Measurements from ENCODE around the gene BCKDHA. TPM values are rescaled to one million over a fixed set of nuclear protein-coding genes. Genes with fewer than 3 reads are reported as not detected.
"Not testable (repeated sequence)": the region's sequence is repeated elsewhere in the genome, so short reads cannot be mapped to it uniquely, and the experiment has no call there.

The BCKDHA gene
- total RNA-seq, 8 experiments from 2014 or later, result 17.8 to 46.4 (median 35.4) TPM

GRCh38 chr19:41399525-41399924, 1.9 kb downstream of the BCKDHA start:
- no peak overlapping the region for H3K27ac ChIP-seq
- H3K4me1 ChIP-seq (replicated peaks in 1 of 2), result peaks cover 11 to 13% of the 10 kb centered on the region in 2 donors
- in situ Hi-C loops (cut with MboI; ENCODE audit: low pct_unique_long_range_greater_than_20kb in 2 of 9, low sequenced_read_pairs in 9 of 9, unreplicated experiment in 9 of 9), result no loop called here
- WGBS, 10 experiments, result 57 to 100% (median 85%) methylated on average over 2 of the region's 2 CpGs; no CpG with 5 or more reads in 1 of the 10 experiments
- no peak overlapping the region for H3K4me3 ChIP-seq
- no peak for ATAC-seq (replicated peaks in 6 of 8)

- H3K4me1 ChIP-seq (replicated peaks in 1 of 2), result peaks cover 6 to 8% of the 10 kb centered on the region in 2 donors
- H3K27ac ChIP-seq, result no peak overlapping the region
- no peak for ATAC-seq (replicated peaks in 6 of 8)
- WGBS, 10 experiments, result 0 to 100% (median 17%) methylated on average over 1 to 2 of the region's 4 CpGs; no CpG with 5 or more reads in 4 of the 10 experiments
- in situ Hi-C loops (cut with MboI; ENCODE audit: low pct_unique_long_range_greater_than_20kb in 2 of 9, low sequenced_read_pairs in 9 of 9, unreplicated experiment in 9 of 9), result no loop called here
- no peak overlapping the region for H3K4me3 ChIP-seq
Measured at GRCh38 chr19:41401483-41401882, 3.9 kb downstream of the BCKDHA start.

GRCh38 chr19:41402010-41402409, 4.4 kb downstream of the BCKDHA start:
- in situ Hi-C loops (cut with MboI; ENCODE audit: low pct_unique_long_range_greater_than_20kb in 2 of 9, low sequenced_read_pairs in 9 of 9, unreplicated experiment in 9 of 9), result no loop called here
- H3K27ac ChIP-seq, result no peak overlapping the region
- H3K4me1 ChIP-seq (replicated peaks in 1 of 2), result peaks cover 6 to 8% of the 10 kb centered on the region in 2 donors
- no peak for ATAC-seq (replicated peaks in 6 of 8)
- WGBS, 10 experiments, result 0 to 100% (median 83%) methylated on average over 1 to 3 of the region's 3 CpGs; no CpG with 5 or more reads in 3 of the 10 experiments
- no peak overlapping the region for H3K4me3 ChIP-seq

GRCh38 chr19:41403181-41403970, 5.8 kb downstream of the BCKDHA start:
- Histone ChIP-seq H3K27ac (no peak overlapping the region), H3K4me1 (replicated peaks in 1 of 2) (peaks cover 6 to 8% of the 10 kb centered on the region in 2 donors), H3K4me3 (no peak overlapping the region)
- in situ Hi-C loops (cut with MboI; ENCODE audit: low pct_unique_long_range_greater_than_20kb in 2 of 9, low sequenced_read_pairs in 9 of 9, unreplicated experiment in 9 of 9), result no loop called here
- ATAC-seq (replicated peaks in 6 of 8), result no peak
- WGBS, 10 experiments, result 61 to 100% (median 84%) methylated on average over 1 to 5 of the region's 12 CpGs; no CpG with 5 or more reads in 2 of the 10 experiments

- ATAC-seq (replicated peaks in 6 of 8), result no peak
- in situ Hi-C loops (cut with MboI; ENCODE audit: low pct_unique_long_range_greater_than_20kb in 2 of 9, low sequenced_read_pairs in 9 of 9, unreplicated experiment in 9 of 9), result no loop called here
- H3K4me3 ChIP-seq, result no peak overlapping the region
- 60 to 94% (median 80%) methylated on average over 1 to 3 of the region's 6 CpGs; no CpG with 5 or more reads in 4 of the 10 experiments for WGBS, 10 experiments
- no peaks in the 10 kb centered on the region for H3K4me1 ChIP-seq (replicated peaks in 1 of 2)
- no peak overlapping the region for H3K27ac ChIP-seq
Measured at GRCh38 chr19:41405776-41406175, 8.2 kb downstream of the BCKDHA start.

- Histone ChIP-seq H3K27ac (no peak overlapping the region), H3K4me3 (no peak overlapping the region), H3K4me1 (replicated peaks in 1 of 2) (no peaks in the 10 kb centered on the region)
- in situ Hi-C loops (cut with MboI; ENCODE audit: low pct_unique_long_range_greater_than_20kb in 2 of 9, low sequenced_read_pairs in 9 of 9, unreplicated experiment in 9 of 9), result no loop called here
- peak in 3 of 8 experiments; percentile 19 to 56 (median 31) for ATAC-seq (replicated peaks in 6 of 8)
- WGBS, 10 experiments, result 20 to 82% (median 27%) methylated on average over 1 to 3 of the region's 4 CpGs; no CpG with 5 or more reads in 3 of the 10 experiments
Measured at GRCh38 chr19:41407271-41407670, 9.7 kb downstream of the BCKDHA start.

GRCh38 chr19:41408256-41408655, 10.6 kb downstream of the BCKDHA start:
- H3K4me3 ChIP-seq, result no peak overlapping the region
- H3K27ac ChIP-seq, result no peak overlapping the region
- no peak for ATAC-seq (replicated peaks in 6 of 8)
- no peaks in the 10 kb centered on the region for H3K4me1 ChIP-seq (replicated peaks in 1 of 2)
- in situ Hi-C loops (cut with MboI; ENCODE audit: low pct_unique_long_range_greater_than_20kb in 2 of 9, low sequenced_read_pairs in 9 of 9, unreplicated experiment in 9 of 9), result no loop called here
- 57 to 81% (median 65%) methylated on average over 2 to 4 of the region's 4 CpGs; no CpG with 5 or more reads in 5 of the 10 experiments for WGBS, 10 experiments

- H3K27ac ChIP-seq; in situ Hi-C loops (cut with MboI; ENCODE audit: low pct_unique_long_range_greater_than_20kb in 2 of 9, low sequenced_read_pairs in 9 of 9, unreplicated experiment in 9 of 9); H3K4me3 ChIP-seq; H3K4me1 ChIP-seq (replicated peaks in 1 of 2): not testable (repeated sequence)
- ATAC-seq (replicated peaks in 6 of 8), result peak in 1 of 8 experiments; percentile 9
- 78 to 100% (median 83%) methylated on average over 1 to 4 of the region's 5 CpGs; no CpG with 5 or more reads in 3 of the 10 experiments for WGBS, 10 experiments
Measured at GRCh38 chr19:41408846-41409245, 11.2 kb downstream of the BCKDHA start.

GRCh38 chr19:41409288-41409687, 11.7 kb downstream of the BCKDHA start:
- no peaks in the 10 kb centered on the region for H3K4me1 ChIP-seq (replicated peaks in 1 of 2)
- no peak overlapping the region for H3K4me3 ChIP-seq
- ATAC-seq (replicated peaks in 6 of 8), result peak; percentile 9 to 98 (median 84)
- in situ Hi-C loops (cut with MboI; ENCODE audit: low pct_unique_long_range_greater_than_20kb in 2 of 9, low sequenced_read_pairs in 9 of 9, unreplicated experiment in 9 of 9), result no loop called here
- WGBS, 10 experiments, result 33 to 86% (median 68%) methylated on average over 1 to 4 of the region's 4 CpGs; no CpG with 5 or more reads in 1 of the 10 experiments
- no peak overlapping the region for H3K27ac ChIP-seq

GRCh38 chr19:41410336-41411054, 12.9 kb downstream of the BCKDHA start:
- 82 to 100% (median 97%) methylated on average over 1 to 3 of the region's 23 CpGs; no CpG with 5 or more reads in 6 of the 10 experiments for WGBS, 10 experiments

GRCh38 chr19:41411100-41411967, 13.7 kb downstream of the BCKDHA start:
- no peak overlapping the region for H3K27ac ChIP-seq
- no peaks in the 10 kb centered on the region for H3K4me1 ChIP-seq (replicated peaks in 1 of 2)
- H3K4me3 ChIP-seq, result no peak overlapping the region
- ATAC-seq (replicated peaks in 6 of 8), result peak in 3 of 8 experiments; percentile 57 to 88 (median 75)
- WGBS, 10 experiments, result 0 to 60% (median 41%) methylated on average over 1 to 3 of the region's 9 CpGs; no CpG with 5 or more reads in 4 of the 10 experiments
- in situ Hi-C loops (cut with MboI; ENCODE audit: low pct_unique_long_range_greater_than_20kb in 2 of 9, low sequenced_read_pairs in 9 of 9, unreplicated experiment in 9 of 9), result no loop called here

More at GRCh38 chr19:41410336-41411054, 12.9 kb downstream of the BCKDHA start:
- no peaks in the 10 kb centered on the region for H3K4me1 ChIP-seq (replicated peaks in 1 of 2)
- in situ Hi-C loops (cut with MboI; ENCODE audit: low pct_unique_long_range_greater_than_20kb in 2 of 9, low sequenced_read_pairs in 9 of 9, unreplicated experiment in 9 of 9), result no loop called here
- H3K27ac ChIP-seq, result no peak overlapping the region
- no peak for ATAC-seq (replicated peaks in 6 of 8)
- H3K4me3 ChIP-seq, result no peak overlapping the region

GRCh38 chr19:41411968-41412265, 14.3 kb downstream of the BCKDHA start:
- Histone ChIP-seq H3K27ac (no peak overlapping the region), H3K4me3 (no peak overlapping the region), H3K4me1 (replicated peaks in 1 of 2) (no peaks in the 10 kb centered on the region)
- in situ Hi-C loops (cut with MboI; ENCODE audit: low pct_unique_long_range_greater_than_20kb in 2 of 9, low sequenced_read_pairs in 9 of 9, unreplicated experiment in 9 of 9), result no loop called here
- peak in 3 of 8 experiments; percentile 25 to 42 (median 38) for ATAC-seq (replicated peaks in 6 of 8)
- WGBS, 10 experiments, result 40 to 100% (median 86%) methylated on average over 1 to 9 of the region's 11 CpGs; no CpG with 5 or more reads in 2 of the 10 experiments
